OCI-LY1 (cell line): ENCODE measurements around the gene UBA52.

Source experiments
- H2AFZ ChIP-seq: fragments of 200-600 bp; sonication (generic), shearing (Covaris generic); 2 replicates; pipeline ENCODE4 v1.6.0; 2014; ENCODE audit warnings: antibody characterized with exemption, mild to moderate bottlenecking, low read length
- H3F3A ChIP-seq: fragments of 200-600 bp; sonication (generic), shearing (Covaris generic); 2 replicates; pipeline ENCODE4 v1.6.0; 2014; ENCODE audit warnings: mild to moderate bottlenecking, antibody characterized with exemption, low read length, moderate library complexity; ENCODE audit not compliant: insufficient read depth
- H3K27ac ChIP-seq: fragments of 200-600 bp; sonication (generic); 2 replicates; pipeline ENCODE4 v1.5.1; 2014; ENCODE audit warnings: low read length, mixed run types, mild to moderate bottlenecking, low read depth; ENCODE audit not compliant: poor library complexity, severe bottlenecking
- H3K27me3 ChIP-seq: fragments of 200-600 bp; sonication (generic); 2 replicates; pipeline ENCODE4 v1.6.0; 2014; ENCODE audit warnings: antibody characterized with exemption, mild to moderate bottlenecking, low read length, moderate library complexity; ENCODE audit not compliant: insufficient read depth
- H3K36me3 ChIP-seq: fragments of 200-600 bp; sonication (generic); 2 replicates; pipeline ENCODE4 v1.6.1; 2014; ENCODE audit warnings: mild to moderate bottlenecking, antibody characterized with exemption, low read length, moderate library complexity, mixed read lengths; ENCODE audit not compliant: insufficient read depth
- H3K4me1 ChIP-seq: fragments of 200-600 bp; sonication (generic); 2 replicates; pipeline ENCODE4 v1.5.1; 2014; ENCODE audit warnings: mild to moderate bottlenecking, low read length, moderate library complexity; ENCODE audit not compliant: insufficient read depth, severe bottlenecking
- H3K4me2 ChIP-seq: fragments of 200-600 bp; sonication (generic), shearing (Covaris generic); 2 replicates; pipeline ENCODE4 v1.6.1; 2014; ENCODE audit warnings: low read length
- H3K4me3 ChIP-seq: fragments of 200-600 bp; sonication (generic); 2 replicates; pipeline ENCODE4 v1.5.1; 2014; ENCODE audit warnings: low read length, low read depth, mild to moderate bottlenecking, mixed read lengths; ENCODE audit not compliant: poor library complexity, severe bottlenecking
- H3K79me2 ChIP-seq: fragments of 200-600 bp; shearing (Covaris generic); 2 replicates; pipeline ENCODE4 v1.6.1; 2016; ENCODE audit warnings: mixed run types, low read length, mixed read lengths; ENCODE audit not compliant: insufficient read depth
- H3K9ac ChIP-seq: fragments of 200-600 bp; sonication (generic), shearing (Covaris generic); 2 replicates; pipeline ENCODE4 v1.6.1; 2014; ENCODE audit warnings: mild to moderate bottlenecking, low read length, mixed read lengths
- H3K9me2 ChIP-seq: fragments of 200-600 bp; sonication (generic), shearing (Covaris generic); 2 replicates; pipeline ENCODE4 v1.6.1; 2014; ENCODE audit warnings: low read depth, mild to moderate bottlenecking, low read length, mixed read lengths
- H3K9me3 ChIP-seq: fragments of 200-600 bp; shearing (Covaris generic); 2 replicates; pipeline ENCODE4 v1.6.1; 2014; ENCODE audit warnings: low read length, mixed read lengths
- H4K20me1 ChIP-seq: fragments of 200-600 bp; sonication (generic), shearing (Covaris generic); 2 replicates; pipeline ENCODE4 v1.6.0; 2016; ENCODE audit warnings: mild to moderate bottlenecking, low read length; ENCODE audit not compliant: insufficient read depth
- CTCF ChIP-seq: fragments of 200-600 bp; sonication (generic), shearing (Covaris generic); IDR thresholded peaks from 2 replicates; pipeline ENCODE4 v1.5.1; 2017; ENCODE audit warnings: mild to moderate bottlenecking, antibody characterized with exemption, low read length, moderate library complexity, mixed read lengths
- EZH2 ChIP-seq: fragments of 200-600 bp; sonication (generic), shearing (Covaris generic); IDR thresholded peaks from 2 replicates; pipeline ENCODE4 v1.8.0; 2017; ENCODE audit warnings: borderline replicate concordance, mixed run types, mild to moderate bottlenecking, antibody characterized with exemption, low read length, moderate library complexity, mixed read lengths

UBA52 gene

GRCh38 chr19:18531485-18531884, 40.2 kb upstream of the UBA52 start:
- Histone ChIP-seq H3K4me2 (no peak overlapping the region), H2AFZ (no peak overlapping the region), H3K36me3 (peaks cover 23% of the 10 kb centered on the region), H3F3A (no peaks in the 10 kb centered on the region), H3K4me3 (no peak overlapping the region), H3K79me2 (no peaks in the 10 kb centered on the region), H3K4me1 (no peaks in the 10 kb centered on the region), H3K27me3 (no peaks in the 10 kb centered on the region), H3K27ac (no peak overlapping the region), H3K9ac (no peak overlapping the region), H3K9me2 (no peaks in the 10 kb centered on the region), H4K20me1 (no peaks in the 10 kb centered on the region), H3K9me3 (no peaks in the 10 kb centered on the region)
- TF ChIP-seq EZH2, result no peak
- no peak for TF ChIP-seq CTCF

GRCh38 chr19:18532168-18532890, 39.3 kb upstream of the UBA52 start:
- Histone ChIP-seq H3K9me2 (no peaks in the 10 kb centered on the region), H4K20me1 (no peaks in the 10 kb centered on the region), H3F3A (no peaks in the 10 kb centered on the region), H3K9ac (no peak overlapping the region), H3K4me3 (no peak overlapping the region), H3K79me2 (no peaks in the 10 kb centered on the region), H2AFZ (no peak overlapping the region), H3K9me3 (no peaks in the 10 kb centered on the region), H3K27ac (no peak overlapping the region), H3K36me3 (peaks cover 31% of the 10 kb centered on the region), H3K27me3 (no peaks in the 10 kb centered on the region), H3K4me1 (no peaks in the 10 kb centered on the region), H3K4me2 (no peak overlapping the region)
- TF ChIP-seq EZH2, result no peak
- no peak for TF ChIP-seq CTCF

- no peak overlapping the region for H2AFZ ChIP-seq
- H3K4me3 ChIP-seq, result no peak overlapping the region
- H3K9me2 ChIP-seq, result no peaks in the 10 kb centered on the region
- H3K4me2 ChIP-seq, result no peak overlapping the region
- H3K27me3 ChIP-seq, result no peaks in the 10 kb centered on the region
- TF ChIP-seq EZH2, result no peak
- TF ChIP-seq CTCF, result no peak
- H3K9ac ChIP-seq, result no peak overlapping the region
- H3K4me1 ChIP-seq, result no peaks in the 10 kb centered on the region
- no peaks in the 10 kb centered on the region for H3K9me3 ChIP-seq
- no peaks in the 10 kb centered on the region for H3F3A ChIP-seq
- no peak overlapping the region for H3K27ac ChIP-seq
- no peaks in the 10 kb centered on the region for H3K79me2 ChIP-seq
- H3K36me3 ChIP-seq, result peaks cover 38% of the 10 kb centered on the region
- no peaks in the 10 kb centered on the region for H4K20me1 ChIP-seq
These were observed 38.6 kb upstream of the UBA52 start for GRCh38 chr19:18533058-18533457.
